GM19395 (cell line): ENCODE measurements around the gene GPR108.
"Not testable (repeated sequence)": the region's sequence is repeated elsewhere in the genome, so short reads cannot be mapped to it uniquely, and the experiment has no call there.

Source experiments
- ATAC-seq: cut with Tn5 transposase; IDR thresholded peaks from one replicate; pipeline ENCODE4 v1.9.1; 2021; ENCODE audit warnings: mild to moderate bottlenecking, moderate library complexity; ENCODE audit not compliant: unreplicated experiment

The GPR108 gene

DNA sequence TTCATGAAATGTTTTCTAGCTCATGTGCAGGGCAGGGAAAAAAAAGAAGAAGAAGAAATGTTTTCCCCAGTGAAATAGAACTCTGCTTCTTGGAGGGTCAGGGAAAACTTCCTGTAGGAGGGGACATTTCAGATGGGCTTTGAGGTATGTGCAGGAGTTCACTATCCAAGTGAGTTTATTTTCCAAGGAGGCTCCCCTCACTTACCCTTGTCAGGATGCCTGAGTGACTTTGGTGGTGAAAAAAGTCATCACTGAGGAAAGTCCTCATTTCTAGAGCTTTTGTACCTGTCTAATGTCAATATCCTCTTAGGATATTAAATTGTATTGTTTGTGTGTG, 16.3 kb downstream of the GPR108 start:
- no peak for ATAC-seq

DNA sequence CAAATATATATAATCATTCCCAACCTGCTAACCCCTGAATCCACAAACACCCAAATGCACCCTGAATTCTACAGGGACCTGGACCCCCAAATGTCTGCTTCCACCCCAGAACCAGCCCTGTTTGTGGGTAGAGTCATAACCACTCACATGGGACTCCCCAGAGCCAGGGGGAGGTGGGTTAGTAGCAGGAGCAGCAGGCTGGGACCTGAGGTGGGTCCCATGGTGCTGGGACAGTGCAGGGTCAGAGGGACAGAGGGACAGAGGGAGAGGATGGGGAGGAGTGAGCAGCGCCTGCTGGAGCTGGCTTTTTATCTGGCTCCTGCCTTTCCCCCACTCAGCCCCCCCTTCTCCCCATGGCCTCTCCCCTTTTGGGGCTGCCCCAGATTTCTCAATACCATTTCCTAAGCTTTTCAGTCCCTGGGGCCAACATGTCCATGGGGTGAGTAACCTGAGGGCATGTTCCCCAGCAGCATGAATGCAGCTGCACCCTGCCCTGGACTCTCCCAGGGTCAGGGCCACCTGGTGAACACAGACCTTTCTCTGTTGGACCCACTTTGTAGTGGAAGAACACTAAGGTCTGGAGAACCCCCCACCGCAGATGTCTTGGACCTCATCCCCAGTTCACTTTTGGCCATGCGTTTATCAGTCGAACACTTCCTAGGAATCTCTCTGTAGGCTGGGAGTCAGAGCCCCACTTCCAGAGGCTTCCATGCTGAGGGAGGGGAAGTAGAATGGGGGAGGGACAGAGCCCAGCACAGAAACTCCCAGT, 16.8 kb downstream of the GPR108 start, which contains the start of gene C3:
Gene C3 (minus strand): TSS at position 282 of the 769 bp plus-strand sequence. CDS start 61 bp downstream, at position 221.
- no peak for ATAC-seq

DNA sequence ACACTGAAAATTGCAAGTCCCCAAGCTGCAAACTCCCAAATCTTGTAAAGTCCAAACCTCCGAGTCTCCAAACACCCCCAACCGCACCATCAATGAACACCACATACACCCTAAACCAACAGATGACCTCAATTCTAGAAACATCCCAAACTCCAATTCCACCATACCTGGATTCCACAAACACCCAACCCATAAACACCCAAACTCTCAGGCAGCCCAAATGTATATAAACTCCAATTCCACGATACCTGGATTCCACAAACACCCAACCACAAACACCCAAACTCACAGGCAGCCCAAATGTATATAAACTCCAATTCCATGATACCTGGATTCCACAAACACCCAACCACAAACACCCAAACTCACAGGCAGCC, 17.4 kb downstream of the GPR108 start:
- ATAC-seq, result no peak

DNA sequence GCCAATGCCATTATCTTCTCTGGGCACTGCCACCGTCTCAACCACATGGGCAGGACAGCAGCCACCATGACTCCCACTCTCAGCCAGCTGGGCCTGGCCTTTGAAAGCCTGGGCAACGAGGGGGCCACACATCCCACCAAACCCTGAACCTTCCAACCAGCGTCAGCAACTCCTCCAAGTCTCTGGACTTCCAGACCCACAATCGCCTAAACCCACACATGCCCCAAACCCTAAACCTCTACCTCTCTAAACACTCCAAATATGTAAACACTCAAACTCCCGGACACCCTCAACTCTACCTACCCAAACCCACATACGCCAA, 17.9 kb downstream of the GPR108 start:
- no peak for ATAC-seq

DNA sequence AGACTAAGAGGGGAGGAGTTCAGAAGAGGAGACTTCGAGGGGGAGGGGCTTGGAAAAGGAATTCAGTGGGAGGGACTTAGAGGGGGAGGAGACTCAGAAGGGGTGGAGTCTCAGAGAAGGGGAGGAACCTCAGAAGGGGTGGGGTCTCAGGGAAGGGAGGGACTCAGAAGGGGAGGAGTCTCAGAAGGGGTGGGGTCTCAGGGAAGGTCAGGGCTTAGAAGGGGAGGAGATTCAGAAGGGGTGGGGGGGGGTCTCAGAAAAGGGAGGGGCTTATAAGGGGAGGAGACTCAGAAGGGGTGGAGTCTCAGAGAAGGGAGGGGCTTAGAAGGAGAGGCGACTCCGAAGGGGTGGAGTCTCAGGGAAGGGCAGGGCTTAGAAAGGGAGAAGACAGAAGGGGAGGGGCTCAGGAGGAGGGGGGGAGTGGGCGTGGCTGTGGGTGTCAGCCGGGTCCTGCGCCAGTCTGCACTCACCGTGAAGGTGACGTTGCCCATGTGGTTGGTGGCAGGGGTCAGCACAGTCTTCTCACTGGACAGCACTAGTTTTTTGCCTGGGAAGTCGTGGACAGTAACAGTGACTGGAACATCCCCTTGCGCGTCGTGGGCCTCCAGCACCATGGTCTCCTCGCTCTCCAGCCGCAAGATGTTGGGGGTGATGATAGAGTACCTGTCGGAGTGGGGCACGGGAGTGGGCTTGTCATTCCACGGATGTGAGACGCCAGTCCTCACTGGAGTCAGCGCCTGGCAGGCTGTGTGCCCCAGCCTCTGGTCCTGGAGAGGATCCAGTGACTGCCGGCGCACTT, 18.4 kb downstream of the GPR108 start:
- no peak for ATAC-seq

DNA sequence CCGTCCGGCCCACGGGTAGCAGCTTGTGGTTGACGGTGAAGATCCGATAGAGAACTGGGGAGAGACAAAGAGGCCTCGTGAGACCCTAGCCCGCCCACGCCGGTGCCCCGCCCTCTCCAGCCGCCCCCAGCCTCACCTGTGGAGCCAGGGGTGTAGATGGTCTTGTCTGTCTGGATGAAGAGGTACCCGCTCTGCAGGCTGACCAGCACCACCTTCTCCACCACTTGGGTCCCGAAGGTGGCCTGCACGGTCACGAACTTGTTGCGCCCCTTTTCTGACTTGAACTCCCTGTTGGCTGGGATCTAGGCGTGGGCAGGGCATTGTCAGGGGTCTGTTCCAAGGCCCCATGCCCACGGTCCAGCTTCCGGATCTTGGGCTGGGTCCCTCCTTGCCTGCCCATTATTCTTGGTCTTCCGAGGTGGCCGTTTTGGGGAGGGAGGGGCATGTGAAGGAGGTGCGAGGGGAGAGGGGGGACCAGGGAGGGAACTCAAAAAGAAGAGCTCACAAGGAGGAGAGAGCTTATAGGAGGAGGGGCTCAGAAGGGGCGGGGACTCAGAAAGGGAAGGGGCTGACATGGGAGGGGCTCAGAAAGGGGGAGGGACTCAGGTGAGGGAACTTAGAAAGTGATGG, 19.2 kb downstream of the GPR108 start:
- ATAC-seq, result no peak

DNA sequence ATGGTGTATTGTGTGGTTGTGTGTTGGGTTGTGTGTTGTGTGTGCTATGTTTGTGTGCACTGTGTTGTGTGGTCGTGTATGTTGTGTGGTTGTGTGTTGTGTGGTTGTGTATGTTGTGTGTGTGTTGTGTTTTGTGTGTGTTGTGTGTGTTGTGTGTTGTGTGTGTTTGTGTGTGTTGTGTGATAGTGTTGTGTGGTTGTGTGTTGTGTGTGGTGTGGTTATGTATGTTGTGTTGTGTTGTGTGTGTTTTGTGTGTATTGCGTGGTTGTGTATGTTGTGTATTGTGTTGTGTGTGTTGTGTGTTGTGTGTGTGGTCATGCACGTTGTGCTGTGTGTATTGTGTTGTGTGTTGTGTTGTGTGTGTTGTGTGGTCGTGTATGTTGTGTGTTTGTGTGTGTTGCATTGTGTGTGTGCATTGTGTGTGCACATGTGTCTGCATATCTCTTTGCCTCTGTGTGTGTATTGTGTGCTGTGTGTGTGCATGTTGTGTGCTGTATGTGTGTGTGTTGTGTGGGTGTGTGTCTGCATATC, 19.9 kb downstream of the GPR108 start:
- ATAC-seq, result no peak

DNA sequence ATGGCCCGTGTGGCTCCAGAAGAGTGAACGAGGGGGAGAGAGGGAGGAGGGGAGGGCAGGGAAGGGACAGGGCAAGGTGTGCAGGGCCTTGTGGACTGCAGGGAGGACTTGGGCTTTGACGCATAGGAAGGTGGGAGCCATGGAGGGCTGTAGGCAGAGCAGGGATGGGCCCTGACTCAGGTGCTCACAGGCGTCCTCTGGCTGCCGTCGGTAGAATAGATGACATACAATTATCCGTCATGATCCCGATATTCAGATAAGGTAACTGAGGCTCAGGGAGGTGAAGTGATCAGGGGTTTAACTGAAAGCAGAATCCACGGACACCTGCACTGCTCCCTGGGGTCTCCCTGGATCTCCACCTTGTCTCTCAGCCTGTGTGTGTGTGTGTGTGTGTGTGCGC, 20.3 kb downstream of the GPR108 start:
- no peak for ATAC-seq

DNA sequence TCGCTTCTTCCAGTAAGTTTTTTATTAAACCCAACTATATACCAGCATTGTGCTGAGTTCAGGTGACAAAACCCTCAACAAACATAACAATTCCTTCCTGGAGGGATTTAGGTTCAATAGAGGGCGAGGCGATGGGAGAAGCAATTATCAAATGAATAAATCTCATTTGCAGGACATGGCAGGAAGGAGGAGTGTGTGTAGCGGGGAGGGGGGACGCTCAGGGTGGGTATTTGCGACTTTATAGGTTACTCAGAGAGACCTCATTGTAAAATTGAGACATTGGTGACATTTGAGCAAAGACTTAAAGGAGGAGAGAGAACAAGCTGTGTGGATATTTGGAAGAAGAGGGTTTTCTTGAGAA, 20.8 kb downstream of the GPR108 start:
- ATAC-seq, result no peak

DNA sequence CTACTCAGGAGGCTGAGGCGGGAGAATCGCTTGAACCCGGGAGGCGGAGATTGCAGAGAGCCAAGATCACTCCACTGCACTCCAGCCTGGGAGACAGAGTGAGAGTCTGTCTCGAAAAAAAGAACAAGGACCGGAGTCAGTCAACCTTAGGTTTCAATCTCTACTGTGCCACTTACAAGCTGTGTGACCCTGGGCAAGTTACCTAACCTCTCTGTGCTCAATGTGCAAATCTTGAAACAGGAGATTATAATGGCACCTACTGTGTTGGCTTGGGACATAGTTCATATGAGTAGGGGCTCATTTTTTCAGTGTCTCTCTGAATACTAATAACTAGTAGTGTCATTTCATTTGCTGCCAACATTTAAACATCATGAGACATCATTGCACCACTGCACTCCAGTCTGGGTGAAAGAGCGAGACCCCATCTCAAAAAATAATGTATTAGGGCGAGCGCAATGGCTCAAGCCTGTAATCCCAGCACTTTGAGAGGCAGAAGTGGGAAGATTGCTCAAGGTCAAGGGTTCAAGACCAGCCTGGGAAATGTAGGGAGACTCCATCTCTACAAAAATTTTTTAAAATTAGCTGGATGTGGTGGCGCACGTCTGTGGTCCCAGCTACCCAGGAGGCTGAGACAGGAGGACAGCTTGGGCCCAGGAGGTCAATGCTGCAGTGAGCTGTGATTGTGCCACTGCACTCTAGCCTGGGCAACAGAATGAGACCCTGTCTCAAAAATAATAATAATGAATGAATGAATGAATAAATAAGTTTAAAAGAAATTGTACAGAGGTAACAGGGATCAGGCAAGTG, 22.4 kb downstream of the GPR108 start:
- no peak for ATAC-seq

DNA sequence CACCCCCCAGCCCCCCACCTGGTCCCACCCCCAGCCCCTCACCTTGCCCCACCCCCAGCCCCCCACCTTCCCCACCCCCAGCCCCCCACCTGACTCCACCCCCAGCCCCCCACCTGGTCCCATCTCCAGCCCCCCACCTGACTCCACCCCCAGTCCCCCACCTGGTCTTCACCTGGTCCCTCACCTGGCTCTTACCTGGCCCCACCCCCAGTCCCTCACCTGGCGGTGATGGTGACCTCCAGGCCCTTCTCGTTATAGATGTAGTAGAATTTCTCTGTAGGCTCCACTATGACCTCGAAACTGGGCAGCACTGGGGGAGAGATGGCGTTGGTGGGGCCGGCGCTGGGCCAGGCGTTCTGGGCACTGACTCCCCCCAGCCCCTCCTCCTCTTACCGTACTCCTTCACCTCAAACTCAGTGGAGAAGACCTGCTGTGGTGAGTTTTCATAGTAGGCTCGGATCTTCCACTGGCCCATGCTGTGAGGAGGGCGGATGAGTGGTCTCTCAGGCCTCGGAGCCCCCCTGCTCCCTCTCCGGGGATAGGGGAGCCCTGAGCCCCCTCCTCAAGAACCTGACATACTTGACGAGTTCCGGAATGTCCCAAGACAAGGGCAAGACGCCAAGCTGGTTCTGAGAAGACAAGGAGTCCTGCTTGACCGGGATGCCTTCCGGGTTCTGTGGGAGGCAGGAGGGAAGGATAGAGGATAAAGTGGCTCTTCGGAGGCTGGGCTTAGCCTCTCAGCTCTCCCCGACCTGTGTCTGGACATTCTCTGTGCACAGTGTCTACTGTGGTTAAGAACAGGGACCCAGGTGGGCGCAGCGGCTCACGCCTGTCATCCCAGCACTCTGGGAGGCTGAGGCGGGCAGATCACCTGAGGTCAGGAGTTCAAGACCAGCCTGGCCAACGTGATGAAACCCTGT, 23.3 kb downstream of the GPR108 start:
- no peak for ATAC-seq

DNA sequence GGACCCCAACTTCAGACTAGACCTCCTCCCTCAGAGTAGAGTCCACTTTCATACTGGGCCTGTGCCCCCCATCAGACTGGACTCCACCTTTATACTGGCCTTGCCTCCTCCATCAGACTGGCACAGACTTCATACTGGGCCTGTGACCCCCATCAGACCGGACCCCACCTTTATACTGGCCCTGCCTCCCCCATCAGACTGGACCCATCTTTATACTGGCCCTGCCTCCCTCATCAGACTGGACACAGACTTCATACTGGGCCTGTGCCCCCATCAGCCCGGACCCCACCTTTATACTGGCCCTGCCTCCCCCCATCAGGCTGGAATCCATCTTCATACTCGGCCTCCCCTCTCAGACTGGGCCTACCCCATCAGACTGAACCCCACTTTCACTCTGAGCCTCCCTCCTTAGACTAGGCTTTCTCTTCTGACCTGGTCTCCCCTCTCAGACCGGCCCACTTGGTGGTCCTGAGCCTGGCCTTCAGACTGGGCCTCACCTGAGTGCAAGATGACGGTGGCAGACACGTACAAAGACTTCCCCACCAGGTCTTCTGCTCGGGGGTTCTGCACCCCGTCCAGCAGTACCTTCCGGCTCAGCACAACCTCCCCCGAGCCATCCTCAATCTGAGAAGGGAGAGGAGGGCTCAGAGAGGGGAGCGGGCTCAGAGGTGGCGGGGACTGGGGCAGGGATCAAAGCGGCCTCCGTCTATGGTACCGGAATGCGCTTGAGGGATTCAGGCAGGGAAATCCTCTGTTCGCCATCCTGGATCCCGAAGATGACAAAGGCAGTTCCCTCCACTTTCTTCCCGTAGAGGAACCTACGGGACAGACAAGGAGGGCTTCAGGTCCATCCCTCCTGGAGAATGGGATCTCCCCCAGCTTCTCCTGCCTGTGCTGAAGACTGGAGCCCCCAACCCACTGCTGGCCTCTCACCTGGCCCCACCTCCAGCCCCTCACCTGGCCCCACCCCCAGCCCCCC, 24.4 kb downstream of the GPR108 start:
- ATAC-seq, result no peak

DNA sequence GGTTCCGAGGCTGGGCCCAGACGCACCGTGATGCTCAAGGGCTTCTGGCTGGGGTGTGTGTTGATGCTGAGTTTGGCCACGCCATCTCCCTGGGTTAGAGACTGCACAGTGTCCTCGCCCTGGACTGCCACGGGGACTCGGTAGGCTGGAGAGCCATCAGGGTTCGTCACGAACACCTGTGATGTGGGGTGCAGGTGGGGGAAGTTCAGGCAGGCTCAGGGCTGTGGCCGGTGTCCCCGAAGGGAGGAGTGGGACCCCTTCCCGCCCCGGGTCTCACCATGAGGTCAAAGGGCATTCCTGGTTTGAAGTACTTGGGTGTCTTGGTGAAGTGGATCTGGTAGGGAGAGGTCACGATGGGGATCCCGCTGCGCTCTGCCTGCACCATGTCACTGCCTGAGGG, 25.1 kb downstream of the GPR108 start:
- no peak for ATAC-seq

DNA sequence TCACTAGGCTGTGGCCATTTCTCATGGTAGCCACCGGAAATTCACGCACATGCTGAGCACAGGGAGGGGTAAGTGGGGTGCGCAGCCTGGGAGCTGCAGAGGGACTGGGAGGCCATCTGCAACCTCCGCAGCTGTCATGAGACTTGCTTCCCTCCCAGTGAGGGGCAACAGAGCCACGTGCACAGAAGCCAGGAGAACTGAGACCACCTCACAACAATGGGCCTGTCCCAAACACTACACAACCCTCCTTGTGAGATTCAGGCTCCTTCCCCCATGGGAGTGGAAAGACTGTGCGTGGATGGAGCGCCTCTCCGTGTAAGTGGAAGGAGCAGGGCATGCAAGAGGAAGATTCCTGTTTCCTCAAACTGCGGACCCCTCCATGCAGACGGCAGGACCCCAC, 25.8 kb downstream of the GPR108 start:
- ATAC-seq, result no peak

DNA sequence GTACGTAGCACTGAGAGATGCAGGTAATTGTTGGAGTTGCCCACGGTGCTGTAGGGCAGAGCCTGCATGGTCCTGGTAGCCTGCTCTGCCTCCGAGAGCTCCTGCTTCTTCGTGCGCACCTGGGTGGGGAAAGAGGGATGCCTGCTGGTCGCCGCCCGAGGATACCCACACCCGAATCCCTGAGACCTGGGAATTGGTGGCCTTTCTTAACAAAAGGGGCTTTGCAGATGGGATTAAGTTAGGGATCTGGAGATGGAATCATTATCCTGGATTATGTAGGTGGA, 26.4 kb downstream of the GPR108 start:
- no peak for ATAC-seq

DNA sequence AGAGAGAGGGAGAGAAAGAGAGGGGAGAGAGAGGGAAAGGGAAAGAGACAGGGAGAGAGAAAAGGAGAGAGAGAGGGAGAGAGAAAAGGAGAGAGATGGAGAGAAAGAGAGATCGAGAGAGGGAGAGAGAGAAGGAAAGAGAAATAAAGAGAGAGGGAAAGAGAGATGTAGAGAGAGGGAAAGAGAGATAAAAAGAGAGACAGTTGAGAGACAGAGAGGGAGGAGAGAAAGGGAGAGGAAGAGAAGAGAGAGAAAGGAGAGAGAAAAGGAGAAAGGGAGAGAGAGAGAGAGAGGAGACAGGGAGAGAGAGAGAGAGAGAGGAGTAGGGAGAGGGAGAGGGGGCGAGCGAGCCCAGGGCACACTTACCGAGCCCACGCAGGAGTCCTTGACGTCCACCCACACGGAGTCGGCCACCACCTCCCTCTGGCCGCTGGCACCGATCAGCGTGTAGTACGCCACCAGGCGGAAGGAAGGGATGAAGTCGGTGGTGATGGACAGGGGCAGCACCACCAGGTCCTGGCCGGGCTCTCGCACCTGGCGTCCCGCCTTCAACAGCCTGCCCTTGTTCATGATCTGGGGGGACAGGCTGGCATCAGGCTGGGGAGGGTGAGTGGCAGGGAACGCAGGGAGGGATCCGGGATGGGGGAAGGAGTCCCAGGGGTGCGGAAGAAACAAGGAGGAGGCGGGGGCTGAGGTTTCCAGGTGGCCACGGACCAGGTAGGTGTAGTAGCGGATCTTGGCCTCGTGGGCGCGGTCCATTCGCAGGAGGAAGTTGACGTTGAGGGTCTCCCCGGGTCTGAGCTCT, 26.9 kb downstream of the GPR108 start:
- no peak for ATAC-seq

DNA sequence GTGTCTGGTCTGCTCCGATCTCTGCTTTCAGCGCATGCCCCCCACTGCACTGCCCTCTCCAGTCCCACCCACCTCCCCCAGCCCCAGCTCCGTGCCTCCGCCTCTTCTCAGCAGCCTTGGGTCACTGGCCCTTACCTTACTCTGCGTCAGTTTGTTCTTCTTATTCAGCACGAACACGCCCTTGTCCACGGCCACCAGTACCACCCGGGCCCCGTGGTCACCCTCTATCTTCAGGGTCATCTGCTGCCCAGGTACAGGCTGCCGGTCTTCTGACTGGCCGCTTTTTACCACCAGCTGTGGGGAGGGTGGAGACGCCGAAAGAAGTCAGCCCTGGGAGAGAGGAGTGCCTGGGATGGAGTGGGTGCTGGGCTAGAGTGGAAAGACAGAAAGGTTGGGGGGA, 27.8 kb downstream of the GPR108 start:
- ATAC-seq, result no peak

DNA sequence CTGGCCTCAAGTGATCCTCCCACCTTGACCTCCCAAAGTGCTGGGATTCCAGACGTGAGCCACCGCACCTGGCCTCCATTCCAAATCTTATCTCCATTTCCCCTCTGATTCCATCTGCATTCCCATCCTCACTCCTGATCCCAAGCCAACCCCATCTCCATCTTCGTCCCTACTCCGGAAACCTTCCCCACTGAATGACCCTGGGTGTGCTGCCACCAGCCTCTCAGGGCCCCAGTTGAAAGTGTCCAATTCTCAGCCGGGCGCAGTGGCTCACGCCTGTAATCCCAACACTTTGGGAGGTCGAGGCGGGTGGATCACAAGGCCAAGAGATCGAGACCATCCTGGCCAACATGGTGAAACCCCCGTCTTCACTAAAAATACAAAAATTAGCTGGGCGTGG, 28.5 kb downstream of the GPR108 start:
- not testable (repeated sequence) for ATAC-seq
